GM18526 (cell line): ENCODE results near the gene CDK4.

Experiments
- POLR2A ChIP-seq: IDR thresholded peaks from 3 replicates; pipeline ENCODE4 v1.6.1; 2011; ENCODE audit not compliant: insufficient read length; ENCODE audit errors: extremely low read depth

Gene CDK4

DNA sequence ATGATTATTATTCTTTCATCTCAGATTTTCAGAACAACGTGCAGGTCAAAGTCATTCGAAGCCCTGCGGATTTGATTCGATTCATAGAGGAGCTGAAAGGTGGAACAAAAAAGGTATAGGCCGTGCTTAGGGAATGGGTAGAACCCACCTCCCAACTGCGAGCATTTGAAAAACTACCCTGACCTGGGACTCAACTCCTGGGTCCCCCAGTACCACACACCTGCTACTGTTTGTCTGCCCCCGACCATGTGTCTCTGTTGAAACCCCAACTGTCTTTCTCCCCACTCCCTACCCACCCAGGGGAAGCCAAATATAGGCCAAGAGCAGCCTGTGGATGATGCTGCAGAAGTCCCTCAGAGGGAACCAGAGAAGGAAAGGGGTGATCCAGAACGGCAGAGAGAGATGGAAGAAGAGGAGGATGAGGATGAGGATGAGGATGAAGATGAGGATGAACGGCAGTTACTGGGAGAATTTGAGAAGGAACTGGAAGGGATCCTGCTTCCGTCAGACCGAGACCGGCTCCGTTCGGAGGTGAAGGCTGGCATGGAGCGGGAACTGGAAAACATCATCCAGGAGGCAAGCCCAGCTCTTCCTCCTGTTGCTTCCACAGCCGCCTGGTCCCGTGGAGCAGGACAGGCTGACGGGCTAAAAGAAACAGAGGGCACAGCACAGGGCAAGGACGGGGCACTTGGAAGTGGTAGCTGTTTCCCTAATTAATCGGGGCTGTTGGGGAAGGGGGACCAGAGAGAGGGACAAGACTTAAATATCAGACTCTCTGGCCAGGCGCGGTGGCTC lies 34.1 kb downstream of the CDK4 start:
- TF ChIP-seq POLR2A: no peak

DNA sequence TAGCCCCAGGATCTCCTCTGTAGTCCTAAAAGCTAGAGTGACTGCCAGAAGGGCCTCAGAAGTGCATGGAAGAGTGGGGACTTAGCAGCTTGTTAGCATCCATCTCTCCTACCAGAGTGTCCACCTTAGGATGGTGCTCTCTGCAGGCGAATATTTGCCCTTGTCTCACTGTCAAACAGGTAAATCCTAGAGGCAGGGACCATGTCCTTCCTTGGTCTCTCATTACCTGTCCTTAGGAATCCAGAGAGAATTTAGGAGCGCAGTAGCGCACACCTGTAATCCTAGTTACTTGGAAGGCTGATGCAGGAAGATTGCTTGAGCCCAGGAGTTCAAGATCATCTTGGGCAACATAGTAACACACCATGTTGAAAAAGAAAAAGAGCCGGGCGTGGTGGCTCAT lies 35.0 kb downstream of the CDK4 start:
- no peak for TF ChIP-seq POLR2A

DNA sequence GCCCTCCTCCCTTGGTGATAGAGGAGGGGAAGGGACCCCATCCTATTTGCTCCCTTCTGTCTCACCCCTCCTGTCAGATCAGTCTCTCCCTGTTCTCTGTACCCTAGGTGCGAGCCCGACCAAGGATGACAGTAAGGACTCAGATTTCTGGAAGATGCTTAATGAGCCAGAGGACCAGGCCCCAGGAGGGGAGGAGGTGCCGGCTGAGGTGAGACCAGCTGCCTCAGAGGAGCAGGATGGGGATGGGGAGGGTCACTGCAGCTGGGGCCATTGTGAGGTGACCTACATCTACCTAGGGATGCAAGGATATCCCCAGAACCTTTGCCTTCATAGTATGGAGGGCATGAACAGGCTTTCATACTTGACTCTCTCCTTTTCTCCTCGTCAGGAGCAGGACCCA lies 35.8 kb downstream of the CDK4 start:
- no peak for TF ChIP-seq POLR2A

DNA sequence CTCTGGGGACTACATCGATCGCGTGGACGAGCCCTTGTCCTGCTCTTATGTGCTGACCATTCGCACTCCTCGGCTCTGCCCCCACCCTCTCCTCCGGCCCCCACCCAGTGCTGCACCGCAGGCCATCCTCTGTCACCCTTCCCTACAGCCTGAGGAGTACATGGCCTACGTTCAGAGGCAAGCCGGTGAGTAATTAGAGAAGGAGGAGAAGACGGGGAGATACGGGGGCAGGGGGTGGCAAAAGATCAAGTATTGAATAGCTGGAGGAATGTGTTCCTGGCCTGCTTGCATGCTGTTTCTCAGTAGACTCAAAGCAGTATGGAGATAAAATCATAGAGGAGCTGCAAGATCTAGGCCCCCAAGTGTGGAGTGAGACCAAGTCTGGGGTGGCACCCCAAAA lies 36.3 kb downstream of the CDK4 start:
- TF ChIP-seq POLR2A: no peak

DNA sequence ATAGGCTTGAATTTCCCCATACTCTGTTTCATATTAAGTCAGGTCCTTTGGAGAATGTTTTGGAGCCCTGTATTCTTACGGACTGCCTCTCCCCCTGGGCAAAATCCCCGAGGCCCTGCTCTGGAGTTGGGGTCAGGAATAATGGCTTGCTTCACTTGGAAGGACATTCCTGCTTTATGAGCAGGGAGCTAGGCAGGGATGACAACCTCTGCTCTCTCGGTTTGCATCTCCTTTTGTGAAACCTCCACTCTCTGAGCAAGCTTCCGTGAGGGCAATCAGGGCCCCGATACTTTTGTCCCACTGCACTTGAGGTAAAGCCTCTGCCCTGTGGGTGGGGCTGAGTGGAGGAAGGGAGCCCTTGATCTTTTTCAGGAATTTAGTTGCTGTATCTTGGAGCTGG lies 38.9 kb downstream of the CDK4 start:
- no peak for TF ChIP-seq POLR2A

DNA sequence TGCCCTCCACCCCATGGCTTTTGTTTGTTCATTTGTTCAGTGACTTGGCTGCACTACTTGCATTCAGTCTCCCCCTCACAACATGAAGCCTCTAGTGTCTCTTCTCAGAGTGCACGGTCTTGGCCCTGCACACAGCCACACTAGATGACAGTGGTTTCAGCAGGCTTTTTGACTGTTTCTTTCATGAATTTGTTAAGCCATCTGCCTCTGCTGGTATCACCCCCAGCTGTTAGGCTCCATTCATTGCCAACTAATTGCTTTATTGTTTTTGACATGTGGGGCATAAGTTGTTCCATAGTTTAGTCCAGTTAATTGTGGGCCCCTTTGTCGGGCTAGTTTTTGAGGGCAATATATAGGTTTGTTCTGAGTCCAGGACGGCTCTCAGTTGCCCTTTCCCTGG lies 39.4 kb downstream of the CDK4 start:
- no peak for TF ChIP-seq POLR2A

DNA sequence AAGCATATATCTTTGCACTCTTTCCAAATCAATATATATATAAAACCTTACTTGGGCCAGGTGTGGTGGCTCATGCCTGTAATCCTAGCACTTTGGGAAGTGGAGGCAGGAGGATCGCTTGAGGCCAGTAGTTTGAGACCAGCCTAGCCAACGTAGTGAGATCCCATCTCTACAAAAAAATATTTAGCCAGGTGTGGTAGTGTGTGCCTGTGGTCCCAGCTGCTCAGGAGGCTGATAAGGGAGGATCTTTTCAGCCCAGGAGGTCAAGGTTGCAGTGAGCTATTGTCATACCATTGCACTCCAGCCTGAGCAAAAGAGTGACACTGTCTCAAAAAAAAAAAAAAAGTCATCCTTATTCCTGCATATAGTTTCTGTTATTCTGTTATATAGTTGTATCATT lies 43.8 kb downstream of the CDK4 start:
- no peak for TF ChIP-seq POLR2A

DNA sequence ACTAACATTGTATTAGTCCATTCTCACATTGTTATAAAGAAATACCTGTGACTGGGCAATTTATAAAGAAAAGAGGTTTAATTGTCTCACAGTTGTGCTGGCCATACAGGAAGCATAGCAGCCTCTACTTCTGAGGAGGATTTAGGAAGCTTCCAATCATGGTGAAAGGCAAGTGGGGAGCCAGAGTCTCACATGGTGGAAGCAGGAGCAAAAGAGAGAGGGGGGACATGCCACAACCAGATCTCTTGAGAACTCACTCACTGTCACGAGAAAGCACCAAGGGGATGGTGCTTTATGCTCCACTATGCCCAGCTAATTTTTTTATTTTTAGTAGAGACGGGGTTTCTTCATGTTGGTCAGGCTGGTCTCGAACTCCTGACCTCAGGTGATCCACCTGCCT lies 44.9 kb downstream of the CDK4 start:
- no peak for TF ChIP-seq POLR2A

DNA sequence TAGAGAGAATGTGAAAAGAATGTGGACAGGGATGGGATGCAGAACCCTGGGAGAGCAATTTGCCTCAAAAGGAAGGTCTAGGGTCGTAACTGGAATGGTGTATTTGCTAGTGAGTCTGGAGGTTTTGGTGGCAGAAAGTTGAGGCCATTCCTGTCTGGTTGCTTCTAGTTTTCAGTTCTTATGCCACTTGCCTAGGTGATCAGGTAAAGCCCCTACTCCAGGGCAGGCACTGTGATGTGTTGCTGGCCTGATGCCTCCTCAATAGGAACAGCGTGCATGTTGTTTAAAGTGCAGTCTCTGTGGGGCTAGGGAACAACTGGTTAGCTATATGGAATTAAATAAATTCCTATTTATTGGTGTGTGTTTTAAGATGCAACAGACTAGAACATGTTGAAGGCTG lies 51.8 kb downstream of the CDK4 start:
- no peak for TF ChIP-seq POLR2A

DNA sequence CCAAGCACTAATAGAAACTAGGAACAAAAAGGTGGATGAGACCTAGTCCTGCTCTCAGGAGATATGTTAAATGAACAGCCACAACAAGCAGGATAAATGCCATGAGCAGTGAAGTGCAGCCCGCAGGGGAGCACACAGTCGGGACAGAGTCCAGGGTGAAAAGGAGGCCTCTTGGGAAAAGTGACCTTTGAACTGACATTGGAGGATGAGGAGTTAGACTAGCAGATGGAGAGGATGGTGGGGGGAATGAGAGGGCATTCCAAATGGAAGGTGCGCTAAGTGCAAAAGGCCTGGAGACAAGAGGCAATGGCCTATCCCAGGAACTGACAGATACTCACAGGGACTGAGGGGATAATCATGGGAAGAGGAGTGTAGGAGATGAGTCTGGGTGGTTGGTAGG lies 53.7 kb downstream of the CDK4 start:
- no peak for TF ChIP-seq POLR2A
